HG03108 (cell line): ENCODE results near the gene WDR20.
A peak's percentile ranks its signal among the peaks of the same experiment; 100 is the strongest.

Experiments
- ATAC-seq: cut with Tn5 transposase; IDR thresholded peaks from one replicate; pipeline ENCODE4 v1.9.1; 2021; ENCODE audit warnings: moderate library complexity; ENCODE audit not compliant: unreplicated experiment

The WDR20 gene

DNA sequence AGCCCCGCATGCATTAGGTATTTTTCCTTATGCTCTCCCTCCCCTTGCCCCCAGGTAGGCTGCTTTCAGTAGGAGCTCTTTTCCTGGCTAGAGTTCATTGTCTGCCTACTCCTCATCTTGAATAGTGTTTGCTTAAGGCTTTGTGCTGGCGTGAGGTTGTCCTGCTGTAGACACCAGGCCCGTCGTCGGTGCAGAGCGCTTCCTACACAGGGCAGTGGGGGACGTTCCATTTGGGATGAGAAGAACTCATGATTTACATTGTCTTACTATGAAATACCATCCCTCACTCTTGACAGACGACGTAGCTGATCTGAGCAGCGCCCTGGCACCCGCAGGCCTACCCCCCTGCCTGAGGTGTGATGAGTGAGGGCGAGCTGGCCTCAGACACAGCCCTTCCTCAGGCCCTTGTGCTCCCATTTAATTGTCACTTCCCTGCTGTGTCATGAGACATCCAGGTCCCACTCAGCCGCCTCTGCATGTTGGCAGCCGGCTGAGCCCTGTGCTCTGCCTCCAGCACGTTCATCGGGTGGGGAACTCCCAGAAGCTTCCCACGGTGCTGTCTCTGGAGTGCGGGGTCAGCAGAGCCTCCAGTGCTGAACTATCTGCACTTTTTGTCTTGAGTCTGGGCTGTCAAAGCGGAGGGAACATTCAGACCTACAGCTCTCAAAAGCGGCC lies 76.0 kb downstream of the WDR20 start:
- no peak for ATAC-seq

DNA sequence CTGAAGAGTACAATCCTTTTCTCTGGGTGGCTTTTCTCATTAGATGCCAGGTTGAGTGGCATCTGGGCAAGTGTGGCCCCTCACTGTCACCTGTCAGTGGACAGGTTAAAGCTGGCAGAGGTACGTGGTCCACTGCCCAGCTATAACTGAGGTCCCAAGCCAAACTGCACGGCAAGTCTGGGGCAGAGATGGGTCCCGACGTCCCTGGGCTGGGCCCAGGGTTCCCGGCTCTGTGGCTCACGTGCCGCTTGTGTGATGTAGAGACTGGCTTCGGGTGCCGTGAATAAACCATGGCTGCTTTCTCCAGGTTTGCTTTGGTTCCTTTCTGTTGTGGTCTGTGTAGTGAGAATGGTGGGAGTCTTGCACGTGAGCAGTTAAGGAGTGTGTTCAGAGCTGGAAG lies 77.7 kb downstream of the WDR20 start:
- no peak for ATAC-seq

DNA sequence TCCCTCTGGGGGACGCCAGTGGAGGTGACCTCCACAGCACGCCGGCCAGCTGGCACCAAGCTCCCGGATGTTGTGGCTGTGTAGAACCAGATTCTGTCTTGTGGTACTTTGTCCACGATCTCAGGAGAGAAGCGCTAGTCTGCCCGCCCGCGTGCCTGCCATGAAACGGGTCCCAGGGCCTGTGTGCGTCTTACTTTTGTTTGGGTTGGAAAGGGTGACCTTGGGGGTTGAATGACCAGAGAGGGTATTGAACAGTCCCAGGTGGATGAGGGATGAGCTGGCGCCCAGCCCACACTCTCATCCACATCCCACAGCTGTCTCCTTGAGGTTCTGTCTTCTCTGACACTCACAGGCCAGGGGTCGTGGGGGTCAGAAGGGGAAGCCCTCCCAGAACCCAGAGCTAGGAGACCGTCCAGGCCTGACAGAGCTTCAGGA lies 78.3 kb downstream of the WDR20 start:
- ATAC-seq = no peak

DNA sequence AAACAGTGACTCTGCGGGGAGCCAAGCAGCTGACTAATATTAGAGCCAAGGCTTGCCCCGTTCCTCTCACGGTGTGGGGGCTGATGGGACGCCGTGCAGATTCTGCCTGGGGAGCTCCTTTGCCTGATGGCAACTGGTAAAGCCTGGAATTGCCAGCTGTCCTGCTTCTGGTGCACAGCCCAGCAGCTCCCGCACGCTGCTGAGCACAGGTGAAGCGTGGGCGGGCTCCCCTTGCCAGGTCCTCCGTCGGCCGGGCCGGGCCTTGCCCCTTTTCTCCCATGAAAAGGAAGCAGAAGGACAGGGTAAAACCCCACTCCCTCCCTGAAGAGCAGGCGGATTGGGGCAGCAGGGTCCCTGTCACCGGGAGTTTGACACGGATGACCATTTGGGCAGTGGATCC lies 79.0 kb downstream of the WDR20 start:
- no peak for ATAC-seq

DNA sequence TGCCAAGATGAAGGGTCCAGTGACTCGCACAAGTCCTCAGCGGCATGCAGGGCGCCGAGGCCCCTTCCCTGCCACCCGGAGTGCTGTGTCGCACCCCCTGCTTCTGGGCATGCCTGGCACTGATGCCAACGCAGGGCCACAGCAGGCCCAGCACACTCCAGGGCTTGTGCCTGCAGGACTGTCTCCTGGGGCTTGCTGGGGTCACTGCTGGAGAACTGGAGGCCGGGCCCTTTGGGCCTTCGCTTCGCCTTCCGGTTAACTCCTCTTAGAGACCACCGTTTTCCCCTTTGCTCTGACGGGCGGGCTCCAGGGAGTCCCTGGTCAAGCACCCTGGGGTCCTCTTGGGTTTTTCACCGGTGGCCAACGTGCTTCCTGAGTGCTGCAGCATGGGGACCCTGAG lies 79.6 kb downstream of the WDR20 start:
- ATAC-seq = no peak

DNA sequence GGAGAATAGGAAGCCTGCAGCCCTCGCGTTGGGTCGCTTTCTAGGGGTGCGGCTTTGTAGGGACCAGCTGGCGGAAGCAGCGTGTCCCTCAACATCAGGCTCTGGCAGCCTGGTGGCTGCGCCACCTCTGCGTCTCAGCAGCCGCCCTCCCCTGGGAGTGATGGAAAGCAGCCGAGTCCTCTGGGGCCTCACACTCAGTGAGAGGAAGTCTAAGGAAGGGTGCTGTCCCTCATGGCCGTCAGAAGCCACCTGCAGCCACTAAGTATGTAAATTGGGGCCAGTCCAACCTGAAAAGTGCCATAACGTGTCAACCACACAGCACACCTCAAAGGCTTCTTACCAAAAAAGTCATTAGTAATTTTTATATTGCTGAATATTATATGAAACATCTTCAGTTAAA lies 80.3 kb downstream of the WDR20 start:
- ATAC-seq = peak; percentile 96

DNA sequence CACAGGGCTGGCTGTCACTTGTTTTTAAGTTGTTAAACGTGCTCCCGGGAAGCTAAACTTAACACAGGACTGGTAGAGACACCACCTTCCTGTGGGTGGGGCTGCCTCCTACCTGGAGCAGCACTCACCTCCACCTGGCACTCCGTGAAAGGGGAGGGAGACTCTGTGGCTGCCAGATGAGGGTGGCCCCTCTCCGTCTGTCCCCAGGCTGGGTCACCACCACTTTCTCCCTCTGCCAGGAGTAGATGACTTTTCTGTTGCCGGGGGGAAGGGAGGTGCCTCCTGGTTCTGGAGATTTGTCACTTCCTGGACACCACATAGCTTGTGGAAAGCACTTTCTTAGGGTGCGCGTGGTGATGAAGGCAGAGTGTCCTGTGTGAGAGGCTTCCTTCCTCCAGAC lies 81.3 kb downstream of the WDR20 start:
- no peak for ATAC-seq

DNA sequence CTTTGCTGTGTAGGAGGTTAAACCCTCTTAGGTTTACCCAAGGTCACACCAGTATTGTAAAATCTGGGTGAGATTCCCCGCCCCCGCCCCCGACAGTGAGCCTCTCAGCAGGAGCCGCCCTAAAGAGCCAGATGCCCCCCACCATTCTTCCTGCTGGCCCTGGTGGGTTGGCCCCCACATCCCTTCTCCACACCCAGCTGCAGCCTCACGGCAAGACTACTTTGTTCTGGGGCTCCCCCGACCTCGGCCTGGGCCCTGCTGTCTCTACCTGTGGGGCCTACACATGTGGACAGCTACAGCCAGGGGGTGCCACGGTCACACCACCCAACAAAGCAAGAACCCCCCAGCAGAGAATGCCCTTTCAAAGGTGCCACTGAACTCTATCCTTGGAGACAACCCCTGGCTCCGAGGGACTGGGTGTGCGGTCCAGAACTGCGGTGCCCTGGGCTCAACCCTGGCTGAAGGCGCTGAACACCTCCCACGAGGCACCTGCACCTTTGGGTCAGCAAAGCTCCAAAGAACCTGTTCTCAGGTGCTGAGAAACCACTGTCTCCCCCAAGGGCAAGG lies 82.4 kb downstream of the WDR20 start:
- ATAC-seq = no peak

DNA sequence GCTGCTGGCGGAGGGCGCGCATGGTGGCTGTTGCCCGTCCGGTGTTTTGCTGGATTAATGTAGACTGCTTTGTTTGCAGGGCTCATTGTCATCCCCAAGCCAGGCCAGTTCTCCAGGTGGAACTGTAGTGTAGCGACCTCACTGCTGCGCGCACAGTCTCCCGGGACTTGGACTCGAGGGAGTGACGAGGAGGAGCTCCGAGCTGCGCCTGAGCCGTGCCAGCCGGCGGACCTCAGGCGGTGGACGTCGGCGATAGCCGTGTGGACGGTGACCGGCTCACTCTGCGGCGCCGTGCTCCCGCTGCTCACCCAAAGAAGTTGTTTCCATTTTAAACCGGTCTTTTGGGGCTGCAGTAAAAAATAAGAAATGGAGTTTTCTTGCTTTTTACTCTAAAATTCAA lies 83.1 kb downstream of the WDR20 start:
- no peak for ATAC-seq

DNA sequence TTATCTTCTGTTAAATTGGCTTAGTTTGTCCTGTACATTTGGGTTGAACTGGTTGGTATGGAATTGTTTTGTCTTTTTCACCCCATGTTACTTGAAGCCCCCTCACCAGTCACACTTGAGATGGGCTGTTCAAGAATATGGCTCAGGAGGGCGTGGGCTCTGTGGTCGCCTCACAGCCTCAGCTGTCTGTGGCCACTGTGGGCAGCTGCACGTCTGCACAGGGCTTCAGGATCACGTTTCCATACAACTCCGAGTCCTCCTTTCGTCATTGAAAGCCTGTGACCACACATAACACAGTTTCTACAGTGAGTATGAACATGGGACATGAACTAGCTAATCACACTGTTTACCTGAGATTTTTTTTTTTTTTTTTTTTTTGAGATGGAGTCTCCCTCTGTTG lies 84.0 kb downstream of the WDR20 start:
- ATAC-seq = no peak

DNA sequence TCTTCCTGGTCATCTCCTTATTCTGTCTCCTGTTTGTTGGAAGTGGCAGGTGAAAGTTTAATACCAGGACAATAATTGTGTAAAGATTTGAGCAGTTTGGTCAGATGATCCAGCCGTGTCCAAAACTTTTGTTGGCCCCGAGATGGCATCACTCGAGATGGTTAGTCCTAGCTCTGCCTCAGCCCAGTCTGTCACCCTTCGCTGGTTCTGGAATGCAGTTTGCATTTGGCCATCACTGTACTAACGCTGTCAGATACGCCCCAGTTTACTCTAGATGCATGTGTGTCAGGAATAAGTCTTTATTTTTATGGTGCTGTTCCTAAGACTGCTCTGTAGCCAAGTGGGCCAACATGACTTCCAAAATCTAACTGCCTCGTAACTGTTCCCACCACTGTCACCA lies 85.7 kb downstream of the WDR20 start:
- no peak for ATAC-seq

DNA sequence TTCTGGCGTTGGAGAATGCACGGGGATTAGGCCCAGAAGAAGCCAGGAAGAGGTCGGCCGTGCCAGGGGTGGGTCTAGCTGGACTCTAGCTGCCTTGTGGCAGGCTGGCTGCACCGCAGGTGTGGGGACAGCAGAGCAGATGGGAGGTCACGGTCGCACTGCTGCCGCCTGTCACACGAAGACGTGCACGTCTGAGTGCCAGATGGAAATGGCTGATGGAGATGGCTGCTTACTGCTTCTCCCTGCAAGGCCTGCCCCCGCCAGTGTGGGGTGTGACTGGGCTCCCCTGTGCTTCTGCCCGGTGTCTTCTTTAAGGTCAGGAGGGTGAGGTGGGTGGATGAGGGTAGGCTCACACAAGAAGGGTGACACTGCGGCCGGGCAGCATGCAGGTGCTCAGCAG lies 86.2 kb downstream of the WDR20 start:
- no peak for ATAC-seq

DNA sequence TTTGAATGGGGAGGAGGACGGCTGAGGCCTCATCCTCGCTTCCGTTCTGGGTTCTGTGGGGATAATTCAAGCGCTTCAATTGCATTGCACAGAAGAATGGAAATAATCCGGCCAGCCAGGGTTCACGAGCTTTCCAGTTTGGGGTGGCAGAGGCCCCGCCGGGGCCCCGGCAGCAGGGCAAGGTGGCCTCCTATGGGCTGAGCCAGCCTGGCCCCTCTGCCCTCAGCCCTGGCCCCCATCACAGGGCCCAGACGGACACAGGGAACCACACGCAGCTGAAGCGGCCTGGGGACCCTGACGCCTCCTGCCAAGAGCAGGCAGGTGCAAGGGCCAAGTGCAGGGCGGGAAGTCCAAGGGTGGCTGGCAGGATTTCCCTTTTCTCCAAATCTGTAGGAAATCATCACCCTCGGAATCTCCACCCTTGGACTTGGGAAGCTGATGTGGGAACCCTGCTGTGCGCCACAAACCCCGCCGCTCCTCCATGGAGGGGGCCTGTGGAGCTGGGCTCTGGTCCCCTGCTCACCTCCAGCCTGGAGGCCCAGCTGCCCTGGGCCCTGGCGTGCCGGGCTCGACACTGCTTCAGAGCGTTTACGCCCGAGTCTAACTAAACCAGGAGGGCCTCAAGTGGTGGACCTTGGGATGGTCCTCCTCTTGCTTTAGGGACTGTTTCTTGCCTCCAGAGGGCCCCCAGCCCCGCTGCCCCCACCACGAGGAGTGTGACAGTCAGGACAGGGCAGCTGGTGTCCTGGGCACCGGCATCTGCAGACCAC lies 86.8 kb downstream of the WDR20 start:
- ATAC-seq = no peak

DNA sequence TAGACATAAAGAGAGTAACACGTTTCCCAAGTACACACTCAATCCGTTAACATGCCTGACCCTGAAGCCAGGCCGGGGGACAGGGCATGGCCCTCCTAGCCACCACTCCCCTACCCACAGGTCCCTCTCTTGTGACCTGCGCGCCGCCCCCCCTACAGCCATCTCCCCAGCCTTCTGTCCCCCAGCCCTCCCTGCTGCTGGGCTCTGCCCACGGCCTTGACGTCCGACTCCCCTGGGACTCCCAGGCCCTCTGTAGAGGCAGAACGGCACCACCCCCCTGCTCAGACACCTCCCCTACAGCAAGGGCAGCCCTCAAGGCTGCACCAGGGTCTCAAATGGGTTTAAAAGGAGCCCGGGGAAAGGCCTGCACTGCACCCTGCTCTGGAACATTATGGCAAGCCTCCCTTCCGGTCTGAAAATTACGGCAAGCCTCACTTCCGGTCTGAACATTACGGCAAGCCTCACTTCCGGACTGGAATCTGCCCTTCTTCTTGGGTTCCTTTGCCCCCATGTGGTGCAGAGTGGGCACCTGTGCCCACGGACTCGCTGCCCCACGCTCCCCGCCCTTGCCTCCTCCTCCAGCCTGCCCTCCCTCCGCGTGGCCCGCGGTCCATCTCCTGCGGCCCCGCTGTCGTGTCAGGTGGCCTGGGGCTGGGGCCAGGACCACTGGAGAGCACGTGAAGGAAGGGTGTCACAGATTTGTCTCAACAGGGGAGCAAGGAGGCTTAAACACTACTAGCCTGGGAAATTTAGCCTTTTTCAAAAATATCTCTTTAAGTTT lies 87.7 kb downstream of the WDR20 start:
- ATAC-seq = no peak

DNA sequence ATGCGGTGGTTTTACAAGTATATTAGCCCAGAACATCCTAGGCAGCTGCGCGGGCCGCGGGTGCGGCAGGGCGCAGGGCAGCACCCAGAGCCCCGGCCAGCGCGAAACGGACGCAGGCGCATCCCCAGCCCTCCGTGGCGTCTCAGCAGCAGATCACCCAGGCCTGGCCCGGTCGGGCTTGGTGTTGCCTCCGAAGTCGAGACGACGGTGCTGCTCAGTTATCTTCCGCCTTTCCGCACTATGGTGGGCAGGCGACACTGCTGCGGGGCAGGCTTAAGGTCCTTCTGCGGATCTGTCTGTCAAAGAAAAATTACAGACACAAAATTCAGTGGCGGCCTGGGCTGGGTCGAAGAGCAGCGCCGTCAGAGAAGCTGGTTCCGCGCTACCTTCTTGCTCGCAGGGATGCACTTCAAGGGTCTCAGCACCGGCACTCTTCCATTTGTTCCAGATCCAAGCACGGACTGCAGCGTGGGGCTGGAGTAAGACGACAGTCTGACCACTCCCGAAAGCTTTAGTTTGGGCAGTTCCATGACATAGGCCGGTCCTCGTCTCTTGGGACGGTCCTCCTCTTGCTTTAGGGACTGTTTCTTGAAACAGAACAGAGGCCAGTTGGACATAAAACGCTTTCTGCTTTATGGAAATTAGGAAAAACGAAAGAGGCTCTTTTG lies 89.5 kb downstream of the WDR20 start:
- no peak for ATAC-seq

DNA sequence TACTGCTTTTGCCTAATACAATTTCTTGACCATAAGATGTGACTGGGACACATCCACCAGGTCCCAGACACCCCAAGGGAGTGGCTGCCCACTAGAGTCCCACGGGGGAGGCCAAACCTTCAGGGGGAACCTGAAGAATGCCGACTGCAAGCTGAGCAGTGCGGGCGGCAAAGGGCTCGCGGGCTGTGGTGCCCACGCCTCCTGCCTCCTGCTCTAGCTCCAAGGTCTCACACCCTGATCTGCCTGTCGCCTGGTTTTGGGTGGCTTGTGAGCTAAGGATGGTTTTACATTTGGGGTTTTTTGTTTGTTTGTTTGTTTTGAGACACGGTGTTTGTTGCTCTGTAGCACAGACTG lies 90.0 kb downstream of the WDR20 start:
- ATAC-seq = no peak

DNA sequence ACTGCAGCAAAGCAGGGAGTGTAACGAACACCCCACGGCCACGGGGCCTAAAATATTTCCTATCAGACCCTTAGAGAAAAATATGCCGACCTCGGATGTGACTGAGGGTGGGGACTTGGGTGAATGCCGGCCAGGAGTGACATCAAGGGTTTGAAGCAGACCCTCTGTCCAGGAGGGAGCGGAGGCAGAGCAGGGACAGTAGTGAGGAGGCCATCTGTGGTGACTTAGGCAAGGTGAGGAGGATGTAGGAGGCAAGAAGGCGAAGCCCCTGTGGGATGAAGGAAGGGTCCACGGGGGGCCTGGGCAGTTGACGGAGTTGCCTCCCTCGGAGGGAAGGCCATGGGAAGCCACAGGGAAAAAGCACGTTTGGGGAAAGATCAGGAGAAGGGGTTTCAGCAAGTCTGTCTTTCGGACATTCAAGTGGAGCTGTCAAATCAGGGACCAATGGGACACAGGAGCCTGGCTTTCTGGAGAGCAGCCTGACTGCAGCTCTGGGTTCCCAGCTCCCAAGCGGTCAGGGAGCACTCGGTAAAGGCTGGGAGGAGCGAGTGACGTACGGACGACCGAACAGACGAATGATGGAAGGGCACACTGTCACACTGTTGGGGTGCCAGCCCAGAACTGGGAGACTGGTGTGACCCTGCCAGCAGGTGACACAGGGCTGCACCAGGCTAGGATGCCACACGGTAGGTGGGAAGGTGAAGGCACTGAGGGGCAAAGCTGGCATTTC lies 90.9 kb downstream of the WDR20 start:
- ATAC-seq = no peak

DNA sequence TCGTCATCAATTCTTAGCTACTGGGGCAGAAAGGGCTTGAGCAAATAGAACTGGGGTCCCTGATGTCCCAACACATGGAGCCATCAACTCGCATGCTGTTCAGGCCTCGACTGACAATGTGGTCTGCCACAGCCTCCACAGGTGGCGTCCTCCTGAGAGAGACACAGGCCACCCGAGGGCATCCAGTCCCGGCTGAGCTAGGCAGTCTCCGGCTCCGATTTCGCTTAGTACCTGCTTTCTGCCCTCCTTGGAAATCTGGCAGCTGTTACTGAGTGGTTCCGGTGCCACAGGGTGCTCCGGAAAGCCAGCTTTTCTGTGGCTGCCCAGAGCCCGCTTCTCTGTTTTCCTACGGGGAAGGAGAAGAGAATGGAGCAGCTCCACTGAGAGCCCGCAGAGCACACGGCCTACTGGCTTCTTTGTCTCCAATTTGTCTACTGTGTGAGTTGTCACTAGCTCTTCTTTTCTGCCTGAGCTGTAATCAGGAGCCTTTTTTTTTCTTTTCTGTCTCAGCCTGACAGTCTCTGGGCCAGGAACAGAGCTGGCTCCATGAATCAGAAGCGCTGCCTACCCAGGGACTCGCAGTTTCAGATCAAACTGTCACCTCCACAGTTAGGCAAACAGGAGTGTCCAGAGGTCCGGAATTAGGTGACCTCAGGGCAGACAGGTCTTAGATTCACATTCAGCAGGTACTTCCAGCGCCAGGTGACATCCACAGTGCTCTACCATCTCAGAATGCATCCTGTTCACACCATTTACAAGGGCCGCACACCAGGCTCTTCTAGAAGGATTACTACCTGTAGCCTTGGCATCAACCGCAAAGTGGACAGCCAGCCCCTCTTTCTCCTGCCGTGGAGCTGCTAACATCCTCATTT lies 92.0 kb downstream of the WDR20 start:
- ATAC-seq = no peak

DNA sequence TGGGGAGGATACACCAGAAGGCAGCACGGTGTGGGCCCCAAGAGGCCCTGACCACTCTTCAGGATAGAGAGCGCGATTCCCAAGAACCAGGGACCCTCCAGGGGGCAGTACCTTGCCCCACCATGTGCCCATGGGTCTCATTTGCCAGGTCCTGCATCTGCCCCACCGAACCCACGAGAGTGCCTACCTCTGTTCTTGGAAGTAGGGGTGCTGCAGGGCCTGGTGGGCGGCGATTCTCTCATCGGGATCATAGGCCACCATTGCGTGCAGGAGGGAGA lies 92.6 kb downstream of the WDR20 start:
- no peak for ATAC-seq

DNA sequence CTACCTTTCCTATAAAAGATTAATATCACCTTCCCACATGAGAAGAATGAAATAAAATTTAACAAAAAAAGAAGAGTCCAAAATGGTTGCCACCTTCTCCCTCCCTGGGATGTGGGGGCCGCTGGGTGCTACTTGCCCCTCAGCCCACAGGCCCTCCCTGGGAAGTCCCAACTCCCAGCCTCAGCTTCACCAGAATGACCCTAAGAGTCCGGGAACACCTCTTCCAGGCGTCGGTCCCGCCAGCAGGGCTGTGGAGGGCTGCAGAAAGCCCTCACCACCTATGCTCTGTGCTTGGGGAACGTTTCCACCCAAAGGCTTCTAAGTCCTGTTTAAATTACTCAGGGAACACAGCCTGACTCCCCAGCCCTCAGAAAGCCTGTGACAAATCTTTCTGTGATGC lies 93.4 kb downstream of the WDR20 start:
- ATAC-seq = no peak
